Measurements from ENCODE around the gene NFE2. TPM values are rescaled to one million over a fixed set of nuclear protein-coding genes. Genes with fewer than 3 reads are reported as not detected.
"Not testable (repeated sequence)": the region's sequence is repeated elsewhere in the genome, so short reads cannot be mapped to it uniquely, and the experiment has no call there.

NFE2 gene
- total RNA-seq, 1 experiment from 2014 or later: 0.40 TPM

DNA sequence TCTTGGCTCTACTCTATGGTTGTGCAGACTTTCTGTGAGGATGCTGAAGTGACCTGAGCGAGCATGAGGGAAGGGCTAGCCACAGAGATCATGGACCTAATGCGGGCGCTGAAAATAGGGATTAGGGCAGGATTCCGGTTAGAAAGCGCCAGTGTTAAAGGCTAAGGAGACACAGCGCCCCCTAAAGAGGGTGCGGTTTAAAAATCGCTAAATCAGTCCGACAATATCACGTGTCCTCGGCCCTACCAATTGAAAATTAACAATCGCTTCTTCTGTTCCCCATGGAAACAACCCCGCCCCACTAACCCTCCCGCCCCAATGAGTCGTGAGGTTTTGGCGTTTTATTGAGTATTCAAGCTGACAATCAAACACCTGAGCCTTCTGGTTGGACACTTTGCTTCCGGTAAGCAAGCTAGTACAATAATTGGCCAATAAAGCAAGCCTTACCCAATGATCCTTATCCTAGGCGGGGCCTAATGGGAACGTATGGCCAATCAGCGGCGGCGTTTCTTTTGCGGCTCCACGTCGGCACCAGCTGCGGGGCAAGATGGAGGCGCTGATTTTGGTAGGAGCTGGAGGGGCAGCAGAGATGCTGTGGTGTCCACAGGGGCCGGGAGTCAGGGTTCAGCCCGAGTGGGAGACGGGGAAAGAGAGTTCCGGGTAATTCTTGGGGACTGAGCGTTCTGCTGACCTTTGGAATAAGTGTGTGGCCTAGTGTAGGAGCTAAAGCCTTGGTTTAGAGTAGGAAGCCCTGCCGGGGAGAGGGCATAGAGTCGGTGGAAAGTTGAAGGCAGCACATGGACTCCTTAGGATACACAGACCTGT, 24.0 kb upstream of the NFE2 start, which contains the start of gene COPZ1:
COPZ1 (plus strand) TSS at position 515 of the 825 bp plus-strand sequence; CDS start at position 548, 33 bp downstream.
- TF ChIP-seq, protein P1, sequence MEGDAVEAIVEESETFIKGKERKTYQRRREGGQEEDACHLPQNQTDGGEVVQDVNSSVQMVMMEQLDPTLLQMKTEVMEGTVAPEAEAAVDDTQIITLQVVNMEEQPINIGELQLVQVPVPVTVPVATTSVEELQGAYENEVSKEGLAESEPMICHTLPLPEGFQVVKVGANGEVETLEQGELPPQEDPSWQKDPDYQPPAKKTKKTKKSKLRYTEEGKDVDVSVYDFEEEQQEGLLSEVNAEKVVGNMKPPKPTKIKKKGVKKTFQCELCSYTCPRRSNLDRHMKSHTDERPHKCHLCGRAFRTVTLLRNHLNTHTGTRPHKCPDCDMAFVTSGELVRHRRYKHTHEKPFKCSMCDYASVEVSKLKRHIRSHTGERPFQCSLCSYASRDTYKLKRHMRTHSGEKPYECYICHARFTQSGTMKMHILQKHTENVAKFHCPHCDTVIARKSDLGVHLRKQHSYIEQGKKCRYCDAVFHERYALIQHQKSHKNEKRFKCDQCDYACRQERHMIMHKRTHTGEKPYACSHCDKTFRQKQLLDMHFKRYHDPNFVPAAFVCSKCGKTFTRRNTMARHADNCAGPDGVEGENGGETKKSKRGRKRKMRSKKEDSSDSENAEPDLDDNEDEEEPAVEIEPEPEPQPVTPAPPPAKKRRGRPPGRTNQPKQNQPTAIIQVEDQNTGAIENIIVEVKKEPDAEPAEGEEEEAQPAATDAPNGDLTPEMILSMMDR (IDR thresholded peaks at IDR 0.05; ENCODE audit: unreplicated experiment): peak; percentile 77
- POLR2A ChIA-PET: interaction anchor here (0.6 to 4.1 kb wide), 23 partner anchors 10 to 1404 kb away, joined by 3 to 41 read pairs (median 4); partner anchors contain the start of genes CBX5, CD63, HNRNPA1 and HOXC9
- peak within 1 kb of the TSS; percentile 100 for H3K4me3 Mint-ChIP-seq (ENCODE audit: unreplicated experiment)
- DNase-seq (ENCODE audit: unreplicated experiment): peak; percentile 100
- CTCF ChIA-PET: interaction anchor here (0.6 to 3.1 kb wide), 32 partner anchors 9 to 280 kb away, joined by 3 to 57 read pairs (median 4); partner anchors contain the start of gene NFE2
- H3K9me3 Mint-ChIP-seq (ENCODE audit: unreplicated experiment): no peaks in the 10 kb centered on the region
- BruUV-seq (replicated peaks): no TSS peak
- peak within 1 kb of the TSS; percentile 100 for H3K27ac Mint-ChIP-seq (ENCODE audit: low read depth, unreplicated experiment)
- peaks cover 19% of the 10 kb centered on the region for H3K4me1 Mint-ChIP-seq (ENCODE audit: insufficient read depth, unreplicated experiment)
- H3K36me3 Mint-ChIP-seq (ENCODE audit: insufficient read depth, unreplicated experiment): peaks cover 18% of the 10 kb centered on the region
- H3K27me3 Mint-ChIP-seq (ENCODE audit: insufficient read depth, unreplicated experiment): no peaks in the 10 kb centered on the region
- intact Hi-C loops (cut with micrococcal nuclease): loop anchor here (1.0 kb wide), 6 partner anchors 31 to 105 kb away; partner anchors contain the start of genes CBX5 and HNRNPA1

DNA sequence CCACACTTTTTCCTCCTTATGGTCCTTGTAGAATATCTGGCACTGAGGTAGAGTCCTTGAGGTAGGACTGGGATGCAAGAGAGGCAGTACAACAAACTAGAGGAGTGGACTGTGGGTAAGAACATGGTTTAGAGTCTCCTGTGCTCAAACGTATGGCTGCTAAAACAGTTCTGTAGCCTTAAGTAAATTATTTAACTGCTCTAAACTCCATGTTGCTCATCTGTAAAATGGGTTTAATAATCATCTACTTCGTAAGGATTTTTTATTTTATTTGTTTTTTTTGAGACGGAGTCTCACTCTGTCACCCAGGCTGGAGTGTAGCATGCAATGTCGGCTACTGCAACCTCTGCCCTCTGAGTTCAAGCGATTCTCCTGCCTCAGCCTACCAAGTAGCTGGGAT, 20.5 kb upstream of the NFE2 start:
- ChIA-PET CTCF (interaction anchor here (0.6 to 1.5 kb wide), 13 partner anchors 13 to 546 kb away, joined by 3 to 5 read pairs (median 4); no protein-coding TSS in a partner anchor), POLR2A (interaction anchor here (1.1 to 2.1 kb wide), 2 partner anchors 22 to 35 kb away, joined by 4 to 8 read pairs; no protein-coding TSS in a partner anchor)
- Mint-ChIP-seq H3K4me1 (ENCODE audit: insufficient read depth, unreplicated experiment) (no peaks in the 10 kb centered on the region), H3K27ac (ENCODE audit: low read depth, unreplicated experiment) (no peak overlapping the region), H3K4me3 (ENCODE audit: unreplicated experiment) (no peak overlapping the region), H3K9me3 (ENCODE audit: unreplicated experiment) (no peaks in the 10 kb centered on the region), H3K27me3 (ENCODE audit: insufficient read depth, unreplicated experiment) (no peaks in the 10 kb centered on the region), H3K36me3 (ENCODE audit: insufficient read depth, unreplicated experiment) (no peaks in the 10 kb centered on the region)
- intact Hi-C loops (cut with micrococcal nuclease): no loop called here
- DNase-seq (ENCODE audit: unreplicated experiment): no peak
- BruUV-seq (replicated peaks): no TSS peak
- TF ChIP-seq, protein P1 (IDR thresholded peaks at IDR 0.05; ENCODE audit: unreplicated experiment): no peak

DNA sequence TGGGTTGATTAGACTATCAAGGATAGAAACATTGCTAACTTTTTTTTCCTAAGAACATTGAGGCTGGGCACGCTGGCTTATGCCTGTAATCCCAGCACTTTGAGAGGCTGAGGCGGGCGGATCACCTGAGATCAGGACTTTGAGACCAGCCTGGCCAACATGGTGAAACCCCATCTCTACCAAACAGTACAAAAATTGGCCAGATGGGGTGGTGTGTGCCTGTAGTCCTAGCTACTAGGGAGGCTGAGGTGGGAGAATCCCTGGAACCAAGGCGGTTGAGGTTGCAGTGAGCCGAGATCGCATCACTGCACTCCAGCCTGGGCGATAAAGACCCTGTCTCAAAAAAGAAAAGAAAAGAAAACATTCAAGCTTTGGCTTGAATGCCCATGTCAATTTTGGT, 11.5 kb upstream of the NFE2 start:
- BruUV-seq (replicated peaks); H3K4me3 Mint-ChIP-seq (ENCODE audit: unreplicated experiment); H3K4me1 Mint-ChIP-seq (ENCODE audit: insufficient read depth, unreplicated experiment); DNase-seq (ENCODE audit: unreplicated experiment); intact Hi-C loops (cut with micrococcal nuclease); H3K36me3 Mint-ChIP-seq (ENCODE audit: insufficient read depth, unreplicated experiment); H3K27ac Mint-ChIP-seq (ENCODE audit: low read depth, unreplicated experiment); H3K27me3 Mint-ChIP-seq (ENCODE audit: insufficient read depth, unreplicated experiment); CTCF ChIA-PET; H3K9me3 Mint-ChIP-seq (ENCODE audit: unreplicated experiment): not testable (repeated sequence)
- POLR2A ChIA-PET: interaction anchor here (0.6 to 1.1 kb wide), 2 partner anchors 52 to 127 kb away, joined by 3 read pairs; no protein-coding TSS in a partner anchor

DNA sequence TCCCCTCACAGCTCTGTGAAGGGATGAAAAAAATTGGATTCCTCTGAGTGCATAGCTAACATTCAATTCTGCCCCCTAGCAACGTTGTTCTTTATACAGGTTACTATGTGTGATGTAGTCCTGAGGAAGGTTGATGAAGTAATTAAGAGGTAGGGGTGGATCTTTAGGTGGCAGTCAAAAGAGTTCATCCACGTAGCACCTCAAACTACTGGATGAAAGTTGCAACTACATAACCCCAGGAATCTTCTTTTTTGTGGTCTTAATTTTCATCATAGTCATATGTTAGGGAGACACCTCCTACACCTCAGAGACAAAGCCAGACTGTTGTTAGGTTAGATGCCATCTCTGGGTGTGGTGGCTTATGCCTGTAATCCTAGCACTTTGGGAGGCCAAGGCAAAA, 10.2 kb upstream of the NFE2 start:
- Mint-ChIP-seq H3K27ac (ENCODE audit: low read depth, unreplicated experiment) (no peak overlapping the region), H3K9me3 (ENCODE audit: unreplicated experiment) (no peaks in the 10 kb centered on the region), H3K27me3 (ENCODE audit: insufficient read depth, unreplicated experiment) (no peaks in the 10 kb centered on the region), H3K4me3 (ENCODE audit: unreplicated experiment) (no peak overlapping the region), H3K36me3 (ENCODE audit: insufficient read depth, unreplicated experiment) (no peaks in the 10 kb centered on the region), H3K4me1 (ENCODE audit: insufficient read depth, unreplicated experiment) (peaks cover 11% of the 10 kb centered on the region)
- POLR2A ChIA-PET: interaction anchor here (1.1 to 1.5 kb wide), 2 partner anchors 11 to 23 kb away, joined by 3 to 5 read pairs; partner anchors contain the start of gene NFE2
- intact Hi-C loops (cut with micrococcal nuclease): no loop called here
- TF ChIP-seq, protein P1 (IDR thresholded peaks at IDR 0.05; ENCODE audit: unreplicated experiment): no peak
- CTCF ChIA-PET: interaction anchor here (0.6 to 5.8 kb wide), 4 partner anchors 13 to 106 kb away, joined by 3 to 29 read pairs (median 4); partner anchors contain the start of gene COPZ1
- DNase-seq (ENCODE audit: unreplicated experiment): no peak
- no TSS peak for BruUV-seq (replicated peaks)
